Stimulated activated memory B cell treated with anti-CD40 and anti-IgM and Interleukin-4, amounts not matched to agents 10 μg/mL and 1 μg/mL and 100 μg/mL, for 72 hours (primary cell): ENCODE measurements around the gene CRTC3.

Experiments
- ATAC-seq: fragments of 150-1000 bp; cut with Tn5 transposase; 2 replicates; pipeline ENCODE4 v1.10.0; 2021
- H3K27ac Mint-ChIP-seq: one replicate; pipeline ENCODE4 v1.8.0; 2022; ENCODE audit warnings: mild to moderate bottlenecking, mixed read lengths
- H3K27me3 Mint-ChIP-seq: one replicate; pipeline ENCODE4 v1.8.0; 2022; ENCODE audit warnings: mixed read lengths
- H3K36me3 Mint-ChIP-seq: one replicate; pipeline ENCODE4 v1.8.0; 2022; ENCODE audit warnings: mixed read lengths
- H3K4me1 Mint-ChIP-seq: one replicate; pipeline ENCODE4 v1.8.0; 2022; ENCODE audit warnings: mixed read lengths
- H3K4me3 Mint-ChIP-seq: one replicate; pipeline ENCODE4 v1.8.0; 2022; ENCODE audit warnings: mild to moderate bottlenecking, moderate library complexity, mixed read lengths
- H3K9me3 Mint-ChIP-seq: one replicate; pipeline ENCODE4 v1.8.0; 2022; ENCODE audit warnings: mixed read lengths

CRTC3 gene

DNA sequence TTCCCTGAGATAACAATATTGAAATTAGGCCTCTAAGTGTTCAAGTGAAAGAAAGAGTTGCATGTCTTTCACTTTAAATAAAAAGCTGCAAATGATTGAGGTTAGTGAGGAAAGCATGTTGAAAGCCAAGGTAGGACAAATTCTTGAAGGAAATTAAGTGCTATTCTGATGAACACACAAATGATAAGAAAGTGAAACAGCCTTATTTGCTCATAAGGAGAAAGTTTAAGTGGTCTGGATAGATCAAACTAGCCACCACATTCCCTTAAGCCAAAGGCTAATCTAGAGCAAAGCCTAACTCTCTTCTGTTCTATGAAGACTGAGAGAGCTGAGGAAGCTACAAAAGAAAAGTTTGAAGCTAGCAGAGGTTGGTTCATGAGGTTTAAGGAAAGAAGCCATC lies 36.1 kb downstream of the CRTC3 start:
- Mint-ChIP-seq H3K27me3 (no peaks in the 10 kb centered on the region), H3K36me3 (no peaks in the 10 kb centered on the region), H3K27ac (peak overlapping the region; percentile 87), H3K4me1 (peaks cover 68% of the 10 kb centered on the region), H3K9me3 (no peaks in the 10 kb centered on the region), H3K4me3 (no peak overlapping the region)
- ATAC-seq, result no peak

DNA sequence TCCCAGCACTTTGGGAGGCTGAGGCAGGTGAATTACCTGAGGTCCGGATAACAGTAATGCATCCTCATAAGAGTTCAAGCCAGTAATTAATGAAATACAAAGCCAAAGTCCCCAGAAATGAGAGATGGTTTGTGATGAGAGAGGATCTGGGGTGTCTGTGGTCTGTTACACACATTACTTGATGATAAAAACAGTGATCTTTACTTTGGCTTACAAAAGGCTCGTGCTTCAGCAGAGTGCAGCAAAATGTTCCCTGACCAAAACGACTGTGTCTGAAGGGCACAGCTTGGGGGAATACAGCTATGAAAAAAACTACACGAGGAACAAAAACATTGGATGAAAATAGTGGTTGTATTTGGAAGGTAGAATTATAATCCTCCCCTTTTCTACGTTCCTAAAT lies 40.9 kb downstream of the CRTC3 start:
- H3K4me3 Mint-ChIP-seq, result no peak overlapping the region
- no peaks in the 10 kb centered on the region for H3K9me3 Mint-ChIP-seq
- peak overlapping the region; percentile 65 for H3K27ac Mint-ChIP-seq
- no peak for ATAC-seq
- H3K27me3 Mint-ChIP-seq, result no peaks in the 10 kb centered on the region
- peaks cover 54% of the 10 kb centered on the region for H3K4me1 Mint-ChIP-seq
- peaks cover 1% of the 10 kb centered on the region for H3K36me3 Mint-ChIP-seq

GRCh38 chr15:90571063-90571541 lies 41.4 kb downstream of the CRTC3 start:
- Mint-ChIP-seq H3K4me1 (peaks cover 50% of the 10 kb centered on the region), H3K9me3 (no peaks in the 10 kb centered on the region), H3K36me3 (peaks cover 5% of the 10 kb centered on the region), H3K4me3 (peak overlapping the region; percentile 68), H3K27ac (peak overlapping the region; percentile 65), H3K27me3 (no peaks in the 10 kb centered on the region)
- ATAC-seq, result peak; percentile 80

DNA sequence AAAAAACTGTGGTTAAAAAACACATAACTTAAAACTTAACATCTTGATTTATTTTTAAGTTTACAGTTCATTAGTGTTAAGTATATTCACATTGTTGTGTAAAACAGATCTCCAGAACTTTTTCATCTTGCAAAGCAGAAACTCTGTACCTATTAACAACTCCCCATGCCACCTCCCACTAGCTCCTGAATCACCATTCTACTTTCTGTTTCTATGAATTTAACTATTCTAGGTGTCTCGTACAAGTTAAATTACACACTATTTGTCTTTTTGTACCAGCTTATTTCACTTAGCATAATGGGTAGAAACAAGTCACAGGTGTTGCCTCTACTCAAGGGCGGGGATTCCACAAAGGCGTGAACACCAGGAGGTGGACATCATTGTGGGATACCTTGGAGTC lies 43.2 kb downstream of the CRTC3 start:
- no peaks in the 10 kb centered on the region for H3K27me3 Mint-ChIP-seq
- H3K36me3 Mint-ChIP-seq, result peaks cover 18% of the 10 kb centered on the region
- peak overlapping the region; percentile 22 for H3K27ac Mint-ChIP-seq
- no peak overlapping the region for H3K4me3 Mint-ChIP-seq
- H3K4me1 Mint-ChIP-seq, result peaks cover 59% of the 10 kb centered on the region
- ATAC-seq, result no peak
- H3K9me3 Mint-ChIP-seq, result no peaks in the 10 kb centered on the region

DNA sequence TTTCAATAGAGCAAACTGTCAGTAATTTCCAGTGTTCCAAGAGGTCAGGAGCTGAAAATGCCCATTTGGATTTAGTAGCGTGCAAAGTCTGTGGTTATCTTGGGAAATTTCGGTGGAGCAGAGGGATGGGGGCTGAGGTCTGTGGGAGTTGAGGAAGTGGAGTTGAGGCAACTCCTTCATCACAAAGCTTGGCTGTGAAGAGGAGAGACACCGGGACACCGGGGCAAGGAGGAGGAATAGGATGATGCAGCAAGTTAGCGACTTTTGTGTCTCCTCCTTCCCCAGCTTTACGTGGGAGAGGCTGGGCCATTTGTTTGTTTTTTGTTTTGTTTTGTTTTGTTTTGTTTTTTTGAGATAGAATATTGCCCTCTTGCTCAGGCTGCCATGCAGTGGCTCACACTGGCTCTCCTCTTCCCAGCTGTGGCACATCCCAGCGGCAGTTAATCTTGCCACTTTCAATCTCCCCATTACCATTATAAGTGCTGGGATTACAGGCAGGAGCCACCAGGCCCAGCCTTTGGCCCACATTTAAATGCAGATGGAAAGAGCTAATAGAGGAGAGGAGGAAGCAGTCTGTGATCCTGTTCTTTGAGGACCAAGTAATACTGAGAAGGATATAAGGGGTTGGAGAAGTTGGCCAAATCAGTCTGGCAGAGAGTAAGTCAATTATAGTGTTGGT lies 47.1 kb downstream of the CRTC3 start:
- ATAC-seq, result no peak
- Mint-ChIP-seq H3K36me3 (peaks cover 18% of the 10 kb centered on the region), H3K4me3 (no peak overlapping the region), H3K27ac (no peak overlapping the region), H3K27me3 (no peaks in the 10 kb centered on the region), H3K4me1 (peaks cover 52% of the 10 kb centered on the region), H3K9me3 (no peaks in the 10 kb centered on the region)

DNA sequence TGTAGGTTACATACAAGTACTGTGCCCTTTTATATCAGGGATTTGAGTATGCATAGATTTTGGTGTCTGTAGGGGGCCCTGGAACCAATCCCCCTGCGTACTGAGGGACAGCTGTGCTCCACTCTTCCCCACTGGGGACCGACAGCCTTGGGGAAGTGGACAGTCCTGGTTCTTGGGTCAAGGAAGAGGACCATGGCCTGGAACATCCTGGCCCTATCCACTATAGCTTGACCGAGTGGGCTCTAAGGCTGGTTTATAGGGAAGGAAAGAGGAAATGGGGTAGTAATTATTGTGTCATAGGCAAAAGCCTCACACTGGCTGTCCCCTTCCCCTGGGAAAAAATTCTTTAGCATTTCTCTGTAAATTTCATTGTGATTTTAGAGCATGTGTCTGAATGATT lies 49.5 kb downstream of the CRTC3 start:
- H3K4me3 Mint-ChIP-seq, result no peak overlapping the region
- H3K36me3 Mint-ChIP-seq, result peaks cover 30% of the 10 kb centered on the region
- no peaks in the 10 kb centered on the region for H3K27me3 Mint-ChIP-seq
- no peak for ATAC-seq
- no peak overlapping the region for H3K27ac Mint-ChIP-seq
- H3K9me3 Mint-ChIP-seq, result no peaks in the 10 kb centered on the region
- H3K4me1 Mint-ChIP-seq, result peaks cover 61% of the 10 kb centered on the region

GRCh38 chr15:90580099-90580498 lies 50.4 kb downstream of the CRTC3 start:
- H3K9me3 Mint-ChIP-seq, result no peaks in the 10 kb centered on the region
- no peak overlapping the region for H3K27ac Mint-ChIP-seq
- peaks cover 56% of the 10 kb centered on the region for H3K4me1 Mint-ChIP-seq
- peaks cover 30% of the 10 kb centered on the region for H3K36me3 Mint-ChIP-seq
- ATAC-seq, result no peak
- H3K27me3 Mint-ChIP-seq, result no peaks in the 10 kb centered on the region
- H3K4me3 Mint-ChIP-seq, result no peak overlapping the region

GRCh38 chr15:90580541-90580940 lies 50.8 kb downstream of the CRTC3 start:
- peaks cover 56% of the 10 kb centered on the region for H3K4me1 Mint-ChIP-seq
- H3K9me3 Mint-ChIP-seq, result no peaks in the 10 kb centered on the region
- H3K36me3 Mint-ChIP-seq, result peaks cover 30% of the 10 kb centered on the region
- ATAC-seq, result no peak
- H3K27ac Mint-ChIP-seq, result no peak overlapping the region
- no peak overlapping the region for H3K4me3 Mint-ChIP-seq
- no peaks in the 10 kb centered on the region for H3K27me3 Mint-ChIP-seq

DNA sequence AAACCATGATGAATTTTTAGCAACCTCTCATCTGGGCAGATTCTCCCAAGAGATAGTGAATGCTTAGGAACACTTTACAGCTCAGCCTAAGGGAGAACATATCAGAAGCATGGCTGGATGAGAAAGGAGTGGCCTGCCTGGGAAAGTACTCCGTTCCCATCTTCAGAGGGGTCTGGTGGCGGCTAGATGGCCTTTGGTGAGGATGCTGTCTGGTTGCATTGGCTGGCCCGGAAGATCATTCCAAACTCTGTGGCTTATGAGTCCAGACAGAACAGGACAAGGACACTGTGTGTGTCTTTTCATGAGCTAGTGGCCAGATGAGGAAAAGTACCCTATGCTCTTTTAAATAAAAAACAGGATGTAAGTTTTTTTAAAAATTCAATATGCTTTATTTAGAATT lies 51.2 kb downstream of the CRTC3 start:
- no peak for ATAC-seq
- peaks cover 56% of the 10 kb centered on the region for H3K4me1 Mint-ChIP-seq
- peaks cover 26% of the 10 kb centered on the region for H3K36me3 Mint-ChIP-seq
- H3K4me3 Mint-ChIP-seq, result no peak overlapping the region
- no peaks in the 10 kb centered on the region for H3K9me3 Mint-ChIP-seq
- no peak overlapping the region for H3K27ac Mint-ChIP-seq
- no peaks in the 10 kb centered on the region for H3K27me3 Mint-ChIP-seq

DNA sequence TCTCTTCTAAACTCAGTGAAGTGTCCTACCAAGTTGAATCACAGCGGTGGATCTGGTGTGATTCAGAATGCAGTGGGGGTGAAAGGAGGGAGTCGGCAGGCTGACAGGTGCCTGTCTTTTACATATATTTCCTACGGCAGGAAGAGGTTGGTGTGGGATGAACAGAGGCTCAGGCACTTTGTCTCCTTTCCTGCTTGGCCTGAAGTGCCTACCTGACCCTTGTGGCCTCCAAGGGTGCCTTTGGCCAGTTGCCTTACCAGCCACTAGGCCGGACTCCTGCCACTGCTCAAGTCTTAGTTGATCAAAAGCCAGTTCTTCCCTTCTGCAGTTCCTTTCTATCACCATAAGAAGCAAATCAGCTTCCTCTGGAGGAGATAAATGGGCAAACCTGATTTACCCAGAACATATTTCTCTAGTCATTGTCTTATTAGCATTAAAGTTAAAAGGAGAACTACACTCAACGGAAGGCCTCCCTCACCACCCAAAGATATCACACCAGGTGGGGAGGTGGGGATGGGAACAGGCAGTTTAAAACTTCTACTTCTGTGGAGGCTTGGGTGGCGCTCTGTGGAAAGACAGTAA lies 52.1 kb downstream of the CRTC3 start:
- H3K27me3 Mint-ChIP-seq, result no peaks in the 10 kb centered on the region
- peaks cover 52% of the 10 kb centered on the region for H3K4me1 Mint-ChIP-seq
- H3K9me3 Mint-ChIP-seq, result no peaks in the 10 kb centered on the region
- H3K27ac Mint-ChIP-seq, result peak overlapping the region; percentile 76
- peaks cover 17% of the 10 kb centered on the region for H3K36me3 Mint-ChIP-seq
- no peak overlapping the region for H3K4me3 Mint-ChIP-seq
- no peak for ATAC-seq

DNA sequence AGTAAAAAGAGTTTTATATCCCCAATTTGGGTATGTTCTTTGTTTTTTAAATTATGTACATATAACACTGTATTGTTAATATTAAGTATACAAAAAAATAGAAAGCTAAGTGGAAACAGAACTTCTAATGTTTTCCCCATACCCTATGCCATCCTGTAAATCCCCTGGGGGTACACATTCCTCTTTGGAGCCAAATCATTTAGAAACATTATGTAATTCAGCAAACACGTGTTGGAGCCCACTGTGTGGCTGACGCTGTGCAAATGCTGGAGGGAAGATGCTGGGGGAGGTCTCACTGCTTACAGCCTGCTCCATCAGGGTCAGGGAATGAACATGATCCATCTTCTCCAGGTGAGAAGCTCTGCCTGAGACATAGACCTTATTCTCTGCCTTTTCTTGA lies 52.8 kb downstream of the CRTC3 start:
- Mint-ChIP-seq H3K4me1 (peaks cover 55% of the 10 kb centered on the region), H3K9me3 (no peaks in the 10 kb centered on the region), H3K27ac (peak overlapping the region; percentile 44), H3K36me3 (peaks cover 14% of the 10 kb centered on the region), H3K4me3 (no peak overlapping the region), H3K27me3 (no peaks in the 10 kb centered on the region)
- ATAC-seq, result no peak

GRCh38 chr15:90583471-90584252 lies 53.9 kb downstream of the CRTC3 start:
- Mint-ChIP-seq H3K36me3 (peaks cover 18% of the 10 kb centered on the region), H3K27me3 (no peaks in the 10 kb centered on the region), H3K9me3 (no peaks in the 10 kb centered on the region), H3K4me3 (no peak overlapping the region), H3K4me1 (peaks cover 59% of the 10 kb centered on the region), H3K27ac (peak overlapping the region; percentile 44)
- ATAC-seq, result no peak

- peaks cover 55% of the 10 kb centered on the region for H3K4me1 Mint-ChIP-seq
- H3K9me3 Mint-ChIP-seq, result no peaks in the 10 kb centered on the region
- H3K27me3 Mint-ChIP-seq, result no peaks in the 10 kb centered on the region
- H3K27ac Mint-ChIP-seq, result no peak overlapping the region
- ATAC-seq, result no peak
- H3K4me3 Mint-ChIP-seq, result no peak overlapping the region
- peaks cover 22% of the 10 kb centered on the region for H3K36me3 Mint-ChIP-seq
Measured at GRCh38 chr15:90584841-90585240, 55.1 kb downstream of the CRTC3 start.

DNA sequence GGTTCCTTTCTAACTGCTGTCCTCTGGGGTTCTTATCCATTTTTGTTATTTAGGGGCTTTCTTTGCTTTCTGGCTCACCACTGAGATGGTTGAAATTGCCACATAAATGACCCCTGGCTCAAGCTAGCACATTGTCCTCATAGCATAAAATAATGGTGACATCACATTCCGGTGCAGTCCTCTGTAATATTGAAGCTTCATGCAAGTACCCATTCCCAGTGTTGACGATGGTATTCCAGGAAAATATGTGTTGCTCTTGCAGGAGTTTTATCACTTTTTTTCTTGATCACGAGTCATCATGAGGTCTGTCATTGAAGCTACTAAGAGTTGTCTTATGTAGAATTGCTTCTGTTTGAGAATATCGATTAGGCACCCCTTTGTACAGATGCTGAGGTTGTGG lies 56.1 kb downstream of the CRTC3 start:
- H3K4me1 Mint-ChIP-seq, result peaks cover 62% of the 10 kb centered on the region
- H3K4me3 Mint-ChIP-seq, result no peak overlapping the region
- ATAC-seq, result no peak
- no peaks in the 10 kb centered on the region for H3K9me3 Mint-ChIP-seq
- peaks cover 27% of the 10 kb centered on the region for H3K36me3 Mint-ChIP-seq
- no peak overlapping the region for H3K27ac Mint-ChIP-seq
- no peaks in the 10 kb centered on the region for H3K27me3 Mint-ChIP-seq

GRCh38 chr15:90586948-90587347 lies 57.2 kb downstream of the CRTC3 start:
- Mint-ChIP-seq H3K36me3 (peaks cover 27% of the 10 kb centered on the region), H3K4me3 (no peak overlapping the region), H3K27ac (no peak overlapping the region), H3K4me1 (peaks cover 52% of the 10 kb centered on the region), H3K27me3 (no peaks in the 10 kb centered on the region), H3K9me3 (no peaks in the 10 kb centered on the region)
- no peak for ATAC-seq

DNA sequence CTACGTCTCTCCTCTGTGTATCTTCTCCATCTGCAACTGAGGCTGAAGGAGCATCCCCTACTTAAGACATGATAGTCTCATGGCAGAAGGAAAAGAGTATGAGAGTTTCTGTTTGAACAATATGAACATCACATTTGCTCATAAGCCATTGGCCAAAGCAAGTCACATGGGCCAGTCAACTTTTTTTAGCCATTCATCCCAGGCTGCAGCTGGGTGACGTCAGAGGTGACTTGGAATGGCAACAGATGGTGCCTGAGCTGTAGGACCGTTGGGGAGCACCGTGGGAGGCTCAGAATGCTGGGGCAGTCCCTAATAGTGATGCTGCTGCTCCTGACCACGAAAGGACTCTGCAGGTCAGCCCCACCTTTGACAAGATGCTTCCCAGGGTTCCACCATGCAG lies 58.7 kb downstream of the CRTC3 start:
- H3K9me3 Mint-ChIP-seq, result no peaks in the 10 kb centered on the region
- H3K27me3 Mint-ChIP-seq, result no peaks in the 10 kb centered on the region
- peaks cover 46% of the 10 kb centered on the region for H3K4me1 Mint-ChIP-seq
- ATAC-seq, result no peak
- H3K4me3 Mint-ChIP-seq, result no peak overlapping the region
- H3K27ac Mint-ChIP-seq, result no peak overlapping the region
- peaks cover 22% of the 10 kb centered on the region for H3K36me3 Mint-ChIP-seq
